Gastrocnemius medialis (tissue), 4 donors: ENCODE data around the gene GFOD1.

Source experiments
- CTCF ChIP-seq, 5 experiments: fragments of 450-650 bp in 3 of 5; fragments of 200-600 bp in 2 of 5; sonication (generic) in 2 of 5; IDR thresholded peaks in 4 of 5; conservative IDR thresholded peaks in 1 of 5; 1 replicate in 4 of 5; 2 replicates in 1 of 5; pipeline ENCODE4 v1.5.1; 2016 to 2019; ENCODE audit warnings: antibody characterized with exemption in 5 of 5, mild to moderate bottlenecking in 3 of 5, moderate library complexity in 3 of 5
- POLR2A ChIP-seq, 2 donors: fragments of 450-650 bp; IDR thresholded peaks; one replicate each; pipeline ENCODE4 v1.6.1; 2017; ENCODE audit warnings: antibody characterized with exemption in 2 of 2, mild to moderate bottlenecking in 2 of 2, moderate library complexity in 2 of 2

GRCh38 chr6:13328875-13329183 is 158.6 kb downstream of the GFOD1 start:
- TF ChIP-seq CTCF (IDR thresholded peaks at IDR 0.05 in 4 of 5, conservative IDR thresholded peaks at IDR 0.05 in 1 of 5) = no peak
- TF ChIP-seq POLR2A (IDR thresholded peaks at IDR 0.05) = no peak
